Colonic mucosa (tissue), 4 donors: ENCODE measurements around the gene PSMB1. TPM values are rescaled to one million over a fixed set of nuclear protein-coding genes. Genes with fewer than 3 reads are reported as not detected.
A peak's percentile ranks its signal among the peaks of the same experiment; 100 is the strongest.

Experiments used
- DNase-seq: peaks from one replicate; pipeline ENCODE4 v3.0.0-alpha.2; 2020
- H3K27ac ChIP-seq: fragments of 200-600 bp; one replicate; pipeline ENCODE4 v1.8.0; 2021
- H3K27me3 ChIP-seq: fragments of 200-600 bp; one replicate; pipeline ENCODE4 v1.8.0; 2021
- H3K36me3 ChIP-seq: fragments of 200-600 bp; one replicate; pipeline ENCODE4 v1.8.0; 2021
- H3K4me1 ChIP-seq: fragments of 200-600 bp; one replicate; pipeline ENCODE4 v1.8.0; 2021; ENCODE audit warnings: mild to moderate bottlenecking
- H3K4me3 ChIP-seq: fragments of 200-600 bp; one replicate; pipeline ENCODE4 v1.8.0; 2021
- H3K9ac ChIP-seq, 2 donors: one replicate each; pipeline ENCODE4 v1.7.0; 2013; ENCODE audit warnings: control low read depth in 2 of 2, low read depth in 2 of 2, low read length in 2 of 2
- H3K9me3 ChIP-seq: fragments of 200-600 bp; one replicate; pipeline ENCODE4 v1.8.0; 2021
- CTCF ChIP-seq: fragments of 200-600 bp; IDR thresholded peaks from one replicate; pipeline ENCODE4 v1.8.0; 2022; ENCODE audit warnings: antibody characterized with exemption, mild to moderate bottlenecking
- intact Hi-C: fragments of 100-400 bp; cut with DNase I; formaldehyde crosslinking; loops from one replicate; pipeline ENCODE4 v1.14.1; 2022
- total RNA-seq, 2 donors: library from RNA; stranded (reverse); fragmentation: NEBNext Ultra II Directional in 1 of 2; extraction: Animal tissue kit (Norgen Biotek cat#: 25700) in 1 of 2; gene quantifications; one replicate each; pipeline ENCODE4 v1.2.1, GENCODE V29; 2021
- donor health status: healthy.
- donor health status: DM: no; HTN: no; CAD: no.
- donor health status: DM: no; HTN: no; CAD: no.

PSMB1 gene
- total RNA-seq, 2 donors from 2014 or later = 140 to 172 TPM

- Histone ChIP-seq H3K36me3 (no peaks in the 10 kb centered on the region), H3K4me3 (peak within 1 kb of the TSS; percentile 93), H3K9ac (peak within 1 kb of the TSS; percentile 80), H3K4me1 (peaks cover 6% of the 10 kb centered on the region), H3K9me3 (no peaks in the 10 kb centered on the region), H3K27ac (peak within 1 kb of the TSS; percentile 81), H3K27me3 (no peaks in the 10 kb centered on the region)
- intact Hi-C loops = no loop called here
- DNase-seq = peak; percentile 95
- no peak for TF ChIP-seq CTCF
These were observed 31.3 kb upstream of the PSMB1 start, which contains the start of gene PDCD2 for GRCh38 chr6:170584181-170584953. Gene PDCD2 (minus strand): TSS chr6:170584637. CDS start chr6:170584581, 56 bp downstream.

- Histone ChIP-seq H3K4me1 (peaks cover 6% of the 10 kb centered on the region), H3K9ac (peak overlapping the region; percentile 80), H3K27me3 (no peaks in the 10 kb centered on the region), H3K27ac (peak overlapping the region; percentile 81), H3K4me3 (peak overlapping the region; percentile 93), H3K36me3 (no peaks in the 10 kb centered on the region), H3K9me3 (no peaks in the 10 kb centered on the region)
- intact Hi-C loops = no loop called here
- no peak for TF ChIP-seq CTCF
- no peak for DNase-seq
These were observed 30.7 kb upstream of the PSMB1 start for GRCh38 chr6:170583756-170584180.

- Histone ChIP-seq H3K4me3 (no peak overlapping the region), H3K27ac (no peak overlapping the region), H3K9ac (no peak overlapping the region), H3K9me3 (no peaks in the 10 kb centered on the region), H3K27me3 (no peaks in the 10 kb centered on the region), H3K36me3 (no peaks in the 10 kb centered on the region), H3K4me1 (no peaks in the 10 kb centered on the region)
- intact Hi-C loops = no loop called here
- TF ChIP-seq CTCF = no peak
- DNase-seq = no peak
These were observed 25.8 kb upstream of the PSMB1 start for GRCh38 chr6:170578909-170579308.

- H3K36me3 ChIP-seq = no peaks in the 10 kb centered on the region
- TF ChIP-seq CTCF = no peak
- no peak overlapping the region for H3K4me3 ChIP-seq
- H3K27ac ChIP-seq = no peak overlapping the region
- H3K4me1 ChIP-seq = no peaks in the 10 kb centered on the region
- DNase-seq = no peak
- intact Hi-C loops = no loop called here
- H3K9me3 ChIP-seq = no peaks in the 10 kb centered on the region
- no peaks in the 10 kb centered on the region for H3K27me3 ChIP-seq
- no peak overlapping the region for H3K9ac ChIP-seq
These were observed 22.1 kb upstream of the PSMB1 start for GRCh38 chr6:170575250-170575649.

DNA sequence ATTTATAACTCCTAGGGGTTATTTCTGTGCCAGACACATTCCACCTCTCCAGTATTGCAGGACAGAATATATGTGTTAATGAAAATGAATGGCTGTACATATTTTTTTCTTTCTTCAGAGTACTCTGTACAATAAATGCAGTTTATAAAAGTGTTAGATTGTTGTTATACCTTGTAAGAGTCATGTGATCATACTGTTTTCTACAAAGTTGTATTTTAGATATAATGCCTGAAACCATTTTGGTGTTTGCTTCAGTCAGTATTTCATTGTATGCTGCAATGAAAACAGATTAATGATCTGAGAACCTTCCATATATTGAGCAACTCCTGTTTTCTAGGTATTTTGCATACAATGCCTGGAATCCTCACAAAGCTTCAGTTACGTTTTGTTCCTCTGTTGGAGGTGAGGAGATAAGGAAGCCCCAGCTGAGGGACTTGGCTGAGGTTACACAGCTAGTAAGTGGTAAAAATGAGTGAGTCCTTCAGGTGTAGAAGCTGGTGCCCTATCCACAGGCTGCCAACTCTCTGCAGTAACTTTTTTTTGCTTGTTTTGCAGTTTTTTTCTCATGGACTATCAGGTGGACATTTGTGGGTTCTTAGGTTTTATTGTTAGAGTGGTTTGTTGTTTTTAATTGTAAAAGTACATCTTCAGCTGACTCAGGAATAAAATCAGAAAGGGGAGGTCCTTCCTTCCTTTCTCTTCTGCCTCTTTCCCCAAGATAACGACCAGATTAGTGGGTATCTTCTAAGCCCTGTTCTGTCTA lies 19.8 kb upstream of the PSMB1 start:
- Histone ChIP-seq H3K36me3 (no peaks in the 10 kb centered on the region), H3K27me3 (no peaks in the 10 kb centered on the region), H3K9me3 (no peaks in the 10 kb centered on the region), H3K27ac (no peak overlapping the region), H3K9ac (no peak overlapping the region), H3K4me1 (no peaks in the 10 kb centered on the region), H3K4me3 (no peak overlapping the region)
- no peak for DNase-seq
- TF ChIP-seq CTCF = no peak
- intact Hi-C loops = no loop called here
